Suppressor macrophage (primary cell): Measurements from ENCODE around the gene GALNTL6.

Experiments used
- DNase-seq, 4 experiments: peaks; one replicate each; pipeline ENCODE4 v3.0.0-alpha.2; 2020 to 2022

The GALNTL6 gene

DNA sequence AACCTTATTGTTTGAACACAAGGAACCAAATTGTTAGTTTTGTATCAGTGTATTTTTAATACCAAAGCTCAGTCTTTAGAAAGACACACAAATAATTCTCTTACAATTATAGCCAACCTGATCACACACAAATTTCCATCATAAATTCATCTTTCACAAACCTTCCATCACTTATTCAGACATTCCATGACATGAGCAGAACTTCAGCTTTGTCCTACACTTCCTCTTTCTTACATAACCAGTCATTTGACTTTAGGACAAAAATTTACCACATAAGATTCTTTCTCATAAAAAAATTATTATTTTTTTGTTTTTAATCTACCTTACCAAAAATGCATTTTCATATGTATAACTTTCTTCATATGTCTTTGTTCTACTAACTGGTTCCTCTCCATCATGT, 312.2 kb downstream of the GALNTL6 start:
- DNase-seq: peak in 3 of 4 experiments; percentile 5 to 27 (median 17)

DNA sequence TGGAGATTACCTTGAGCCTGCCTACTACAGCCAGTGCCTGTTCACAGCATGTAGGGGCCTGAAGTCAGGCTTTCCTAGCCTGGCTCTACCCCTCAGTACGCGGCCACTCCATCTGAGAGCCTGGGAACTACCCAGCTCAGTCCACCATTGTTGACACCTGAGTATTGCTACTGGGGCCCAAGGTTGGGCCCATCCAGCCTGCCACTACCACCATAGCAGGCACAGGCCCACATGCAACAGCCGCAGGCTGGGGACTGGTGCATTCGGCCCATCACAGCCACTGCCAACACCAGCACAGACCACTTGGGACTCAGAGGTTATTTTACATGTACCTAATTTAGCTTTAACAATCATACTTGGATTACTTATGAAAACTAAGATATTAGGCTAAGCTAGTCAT, 314.0 kb downstream of the GALNTL6 start:
- DNase-seq: no peak

DNA sequence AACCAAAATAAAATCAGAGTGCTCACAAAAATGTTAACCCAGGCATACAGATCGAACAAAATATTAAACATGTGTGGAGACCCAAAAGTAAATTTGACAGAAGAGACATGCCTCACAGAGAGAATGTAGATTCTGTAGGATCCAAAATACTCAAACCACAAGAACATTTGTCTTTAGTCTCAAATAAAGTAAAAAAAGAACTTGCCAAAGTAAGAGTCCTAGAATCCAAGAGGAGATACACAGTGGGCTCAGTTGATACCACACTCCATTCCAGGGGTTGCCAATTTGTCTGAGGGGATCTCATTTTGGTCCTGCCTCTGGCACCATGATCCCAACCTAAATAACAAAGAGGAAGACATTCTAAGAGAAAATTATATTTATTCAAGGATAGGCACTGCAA, 316.4 kb downstream of the GALNTL6 start:
- no peak for DNase-seq

GRCh38 chr4:172134521-172134920, 321.3 kb downstream of the GALNTL6 start:
- DNase-seq: no peak

- no peak for DNase-seq
Observed at GRCh38 chr4:172141025-172141424, 327.8 kb downstream of the GALNTL6 start.

- DNase-seq: no peak
Observed at GRCh38 chr4:172142281-172142741, 329.1 kb downstream of the GALNTL6 start.

- no peak for DNase-seq
Observed at GRCh38 chr4:172143605-172144314, 330.6 kb downstream of the GALNTL6 start.

GRCh38 chr4:172147687-172148086, 334.5 kb downstream of the GALNTL6 start:
- peak in 2 of 4 experiments; percentile 3 to 8 for DNase-seq

GRCh38 chr4:172149329-172149728, 336.1 kb downstream of the GALNTL6 start:
- DNase-seq: no peak

GRCh38 chr4:172152284-172152683, 339.1 kb downstream of the GALNTL6 start:
- no peak for DNase-seq

DNA sequence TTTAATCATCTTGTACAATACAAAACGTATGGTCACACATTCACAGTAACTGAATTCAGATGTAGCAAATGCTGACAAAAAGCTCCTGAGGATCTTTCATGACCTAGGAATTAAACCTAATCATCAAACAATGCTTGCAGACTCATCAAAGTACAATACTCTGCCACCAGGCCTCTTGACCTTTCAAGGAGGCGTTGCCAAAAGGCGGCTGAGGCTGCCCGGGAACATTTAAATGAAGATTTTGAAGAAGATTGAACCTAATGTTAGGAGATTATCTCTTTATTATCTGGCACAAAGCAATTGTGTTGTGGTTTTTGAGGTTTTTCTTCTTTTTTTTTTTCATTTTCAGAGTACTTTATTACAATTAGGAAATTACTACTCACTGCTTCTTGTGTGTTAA, 340.5 kb downstream of the GALNTL6 start:
- DNase-seq: no peak

DNA sequence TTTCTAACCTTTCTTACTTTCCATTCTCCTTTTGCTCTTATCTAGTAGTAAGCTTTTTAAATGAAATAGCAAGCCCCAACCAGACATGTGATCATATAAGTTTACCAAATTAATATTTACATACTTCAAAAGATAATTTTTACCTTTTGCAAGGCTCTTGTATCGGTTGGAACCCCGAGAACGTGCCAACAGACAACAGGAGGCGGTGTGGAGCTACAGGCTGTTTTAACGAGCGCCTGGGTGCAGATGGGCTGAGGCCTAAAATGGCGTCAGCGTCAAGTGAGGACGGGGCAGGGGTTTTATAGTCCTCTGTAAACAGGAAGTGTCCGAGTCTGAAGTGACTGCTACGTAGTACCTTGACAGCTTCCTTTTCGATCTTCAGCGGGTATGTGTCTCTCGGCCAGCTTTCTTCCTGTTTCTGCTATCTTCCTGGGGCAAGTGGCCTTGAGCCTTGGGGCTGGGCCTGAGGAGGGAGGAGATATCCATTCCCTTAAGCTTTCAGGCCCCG, 342.7 kb downstream of the GALNTL6 start:
- no peak for DNase-seq

GRCh38 chr4:172157946-172158345, 344.7 kb downstream of the GALNTL6 start:
- DNase-seq: no peak

DNA sequence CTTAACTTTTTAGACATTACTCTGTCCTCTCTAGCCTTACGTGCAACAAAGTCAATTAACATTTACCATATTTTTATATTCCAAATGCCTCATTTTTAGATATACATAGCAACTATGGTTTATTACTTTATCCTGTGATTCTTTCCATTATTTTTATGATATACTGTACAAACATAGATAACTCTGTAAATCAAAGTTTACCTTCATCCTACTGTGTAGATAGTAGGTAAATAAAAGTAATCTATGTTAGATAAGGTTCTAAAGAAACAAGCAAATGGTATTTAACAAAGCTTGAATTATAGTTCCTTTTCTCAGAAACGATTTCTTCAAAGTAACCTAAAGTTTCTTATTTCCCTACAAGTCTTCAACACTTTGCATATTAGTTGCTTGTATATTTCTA, 350.0 kb downstream of the GALNTL6 start:
- no peak for DNase-seq

GRCh38 chr4:172168888-172169287, 355.7 kb downstream of the GALNTL6 start:
- no peak for DNase-seq

- DNase-seq: no peak
Observed at GRCh38 chr4:172169871-172170270, 356.7 kb downstream of the GALNTL6 start.

- no peak for DNase-seq
Observed at GRCh38 chr4:172173206-172173605, 360.0 kb downstream of the GALNTL6 start.

DNA sequence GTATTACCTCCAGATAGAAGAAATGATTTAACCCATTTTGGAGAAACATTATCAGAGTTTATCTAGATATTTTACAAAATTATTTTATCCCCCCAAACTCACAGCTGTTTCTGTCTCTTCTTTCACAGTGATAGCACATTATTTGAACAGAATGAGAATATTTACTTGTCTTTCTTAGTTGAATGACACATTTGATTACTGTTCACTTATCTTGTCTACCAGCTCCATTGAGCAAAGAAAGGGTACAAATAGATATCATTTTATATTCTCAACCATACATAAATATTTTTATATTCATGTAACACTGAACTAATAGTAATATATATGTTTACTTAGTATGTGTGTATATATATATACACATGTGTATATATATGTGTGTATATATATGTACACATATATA, 364.2 kb downstream of the GALNTL6 start:
- DNase-seq: no peak

DNA sequence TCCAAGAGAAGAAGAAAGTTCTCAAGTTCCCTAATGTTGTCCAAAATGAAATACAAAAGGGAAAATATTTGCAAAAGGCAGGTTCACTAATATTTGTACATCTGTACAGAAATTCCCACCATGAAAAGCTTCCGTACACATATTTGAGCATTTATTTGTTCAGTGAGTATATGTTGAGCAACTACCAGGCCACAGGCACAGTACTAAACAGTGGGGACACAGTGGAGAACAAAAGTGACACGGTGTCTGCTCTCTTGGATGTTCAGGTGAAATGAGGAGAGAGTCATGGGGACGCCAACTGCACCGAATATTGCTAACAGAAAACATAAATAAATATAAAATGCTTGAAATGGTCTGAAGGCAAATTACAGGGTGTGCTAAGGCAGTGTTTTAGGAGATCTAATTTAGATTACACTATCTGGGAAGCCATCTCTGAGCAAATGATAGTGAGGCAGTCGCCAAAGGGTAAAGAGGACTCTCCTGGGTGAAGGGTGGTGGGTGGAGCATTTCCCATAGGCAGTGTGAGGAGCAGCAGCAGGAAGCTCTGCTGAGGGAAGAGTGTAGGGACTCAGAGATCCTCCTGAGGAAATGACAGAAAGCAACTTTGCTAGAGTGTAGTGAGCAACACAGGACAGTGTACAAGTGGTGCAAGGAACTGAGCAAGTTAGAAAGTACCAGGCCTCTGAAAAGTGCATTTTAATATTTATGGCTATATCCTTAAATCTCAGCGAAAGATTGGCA, 375.2 kb downstream of the GALNTL6 start:
- no peak for DNase-seq

DNA sequence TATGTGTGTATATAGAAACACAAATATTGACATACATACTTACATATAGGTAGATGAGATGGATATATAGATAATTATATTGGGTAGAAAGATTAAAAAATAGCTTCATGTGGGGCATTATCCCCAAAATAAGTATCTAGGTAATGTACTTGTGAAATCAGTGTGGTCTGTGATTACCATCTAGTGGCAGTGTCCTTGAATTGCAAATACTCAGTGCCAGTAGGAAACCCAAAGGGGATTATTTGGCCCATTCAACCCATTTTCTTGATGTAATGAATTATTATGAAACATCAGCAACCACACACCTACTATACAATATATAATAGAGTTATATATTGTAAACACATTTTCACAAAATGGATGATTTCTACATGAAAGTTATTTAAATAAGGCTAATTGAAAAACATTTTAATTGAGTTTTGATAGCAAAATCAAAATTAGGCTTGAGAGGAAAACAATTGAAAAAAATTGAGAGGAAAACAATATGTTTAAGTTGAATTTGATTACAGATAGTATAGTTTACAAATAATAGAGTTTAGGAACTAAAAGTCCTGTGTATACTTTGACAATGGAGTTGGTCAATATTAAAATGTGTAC, 389.4 kb downstream of the GALNTL6 start:
- peak; percentile 22 to 29 (median 24) for DNase-seq

DNA sequence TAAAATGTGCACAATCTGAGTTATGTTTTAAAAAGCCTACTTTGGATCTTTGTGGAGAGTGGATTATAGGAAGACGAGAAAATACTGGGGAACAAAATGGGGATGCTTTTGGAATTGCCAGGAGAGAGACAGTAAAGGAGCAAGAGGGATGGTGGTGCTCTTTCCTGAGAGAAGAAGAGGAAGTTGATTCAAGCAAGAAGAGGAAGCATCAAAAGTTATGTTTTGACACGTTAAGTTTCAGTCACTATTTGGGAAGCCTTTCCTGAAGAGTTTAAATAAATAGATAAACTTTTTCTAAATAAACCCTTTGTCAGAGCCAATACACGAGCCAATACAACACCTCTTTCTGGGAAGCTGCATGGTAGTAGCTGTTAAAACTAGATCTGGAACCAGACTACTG, 394.1 kb downstream of the GALNTL6 start:
- DNase-seq: peak; percentile 4 to 55 (median 36)

DNA sequence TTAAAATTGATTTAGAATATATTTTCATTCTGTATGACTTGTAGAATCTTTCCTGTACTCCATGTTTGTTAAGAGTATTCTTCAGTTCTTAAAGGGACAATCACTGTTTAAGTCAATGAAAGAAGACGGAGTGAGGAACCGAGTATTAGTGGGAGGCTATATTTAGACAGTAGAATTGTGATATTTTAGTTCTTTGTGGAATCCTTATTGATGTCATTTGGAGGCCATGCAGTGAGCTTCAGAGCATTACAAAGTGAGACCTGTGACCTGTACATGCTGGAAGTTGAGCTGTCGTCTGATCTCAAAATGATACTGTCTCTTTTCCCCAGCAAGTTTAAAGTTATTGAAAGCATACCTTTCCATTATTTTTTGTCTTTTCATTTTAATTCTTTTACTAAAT, 394.7 kb downstream of the GALNTL6 start:
- DNase-seq: peak; percentile 5 to 49 (median 43)

- DNase-seq: no peak
Observed at GRCh38 chr4:172220679-172221078, 407.5 kb downstream of the GALNTL6 start.
